AML-193 (cell line): ENCODE measurements around the gene CPA5.
"Not testable (repeated sequence)": the region's sequence is repeated elsewhere in the genome, so short reads cannot be mapped to it uniquely, and the experiment has no call there.

Experiments
- DNase-seq, 2 experiments: peaks; one replicate each; lab custom pipeline; 2025; lab: John Stamatoyannopoulos, UW

The CPA5 gene

GRCh38 chr7:130359276-130359857 lies 14.8 kb downstream of the CPA5 start:
- DNase-seq: no peak

- no peak for DNase-seq
These were observed 15.9 kb downstream of the CPA5 start for GRCh38 chr7:130360518-130360917.

GRCh38 chr7:130361681-130362080 lies 17.1 kb downstream of the CPA5 start:
- no peak for DNase-seq

DNA sequence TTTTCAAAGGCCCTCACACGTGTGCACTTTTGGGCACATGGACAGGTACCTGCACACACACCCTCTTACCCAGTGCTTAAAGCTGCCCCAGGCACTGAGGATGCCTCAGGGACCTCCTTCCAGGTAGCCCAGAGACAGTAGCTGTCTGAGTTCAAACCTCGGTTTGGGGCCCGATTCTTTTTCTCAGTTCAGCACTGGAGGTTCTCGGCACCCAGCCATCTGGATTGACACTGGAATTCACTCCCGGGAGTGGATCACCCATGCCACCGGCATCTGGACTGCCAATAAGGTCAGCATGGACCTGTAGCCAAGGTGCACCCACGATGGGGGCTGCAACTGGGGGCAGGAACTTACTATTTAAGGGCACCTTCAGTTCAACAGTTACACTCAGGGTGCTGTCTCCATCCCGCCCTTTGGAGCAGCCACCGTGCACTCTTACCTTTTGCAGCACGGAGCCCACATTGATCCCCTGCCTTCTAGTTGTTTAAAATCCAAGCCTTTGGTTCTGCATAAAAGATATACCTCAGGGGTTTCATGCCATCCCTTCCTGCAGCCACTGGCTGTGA lies 17.7 kb downstream of the CPA5 start:
- no peak for DNase-seq

DNA sequence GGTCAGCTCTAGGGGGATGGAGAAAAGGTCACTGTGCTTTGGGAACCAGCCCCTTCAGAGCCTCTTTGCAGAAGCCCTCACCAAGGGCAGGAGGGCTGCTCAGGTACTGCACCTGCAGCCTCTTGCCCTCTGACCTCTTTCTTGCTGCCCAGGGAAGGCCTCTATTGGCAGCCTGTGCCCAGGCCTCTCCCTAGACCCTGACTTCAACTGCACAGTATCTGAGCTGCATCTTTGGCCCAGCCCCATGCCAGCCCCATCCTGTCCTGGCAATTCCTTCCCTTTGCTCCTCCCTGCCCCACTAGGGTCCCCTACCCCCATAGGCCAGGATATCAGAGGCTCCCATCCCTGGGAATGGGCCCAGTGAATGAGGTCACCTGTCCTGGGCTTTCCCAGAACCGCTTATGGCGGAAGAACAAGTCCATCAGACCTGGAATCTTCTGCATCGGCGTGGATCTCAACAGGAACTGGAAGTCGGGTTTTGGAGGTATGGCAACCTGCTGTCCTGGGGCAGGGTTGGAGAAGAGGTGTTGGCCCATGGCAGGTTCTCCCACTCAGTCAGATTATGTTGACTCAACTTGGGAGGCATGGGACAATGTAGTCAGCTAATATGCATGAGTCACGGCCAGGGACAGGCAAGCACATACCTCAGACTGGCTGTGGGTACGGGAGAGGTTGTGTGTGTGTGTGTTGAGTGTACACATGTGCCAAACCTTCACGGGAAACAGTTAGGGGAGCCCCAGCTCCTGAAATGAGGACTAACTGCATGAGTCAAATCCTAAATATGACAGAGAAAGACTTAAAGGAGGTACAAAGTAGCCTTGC lies 18.6 kb downstream of the CPA5 start:
- DNase-seq: no peak

GRCh38 chr7:130364451-130364850 lies 19.8 kb downstream of the CPA5 start:
- DNase-seq: no peak

DNA sequence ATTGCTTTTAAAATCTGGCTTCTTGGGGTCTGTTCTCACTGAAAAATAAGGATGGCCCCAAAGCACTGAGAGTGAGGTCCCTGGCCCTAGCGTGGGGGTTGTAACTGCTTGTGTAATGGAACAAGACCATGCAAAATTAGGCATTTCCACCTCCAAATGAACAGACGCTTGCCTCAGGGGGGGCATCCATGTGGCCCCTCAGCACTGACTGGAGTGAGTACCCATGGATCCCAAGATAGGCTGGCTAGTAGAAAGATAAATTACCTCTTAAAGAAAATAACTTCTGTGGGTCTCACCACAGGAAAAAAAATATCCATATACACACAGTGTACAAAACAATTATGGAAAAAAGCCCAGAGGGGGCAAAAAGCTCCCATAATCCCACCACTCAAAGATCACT lies 20.5 kb downstream of the CPA5 start:
- DNase-seq: no peak

DNA sequence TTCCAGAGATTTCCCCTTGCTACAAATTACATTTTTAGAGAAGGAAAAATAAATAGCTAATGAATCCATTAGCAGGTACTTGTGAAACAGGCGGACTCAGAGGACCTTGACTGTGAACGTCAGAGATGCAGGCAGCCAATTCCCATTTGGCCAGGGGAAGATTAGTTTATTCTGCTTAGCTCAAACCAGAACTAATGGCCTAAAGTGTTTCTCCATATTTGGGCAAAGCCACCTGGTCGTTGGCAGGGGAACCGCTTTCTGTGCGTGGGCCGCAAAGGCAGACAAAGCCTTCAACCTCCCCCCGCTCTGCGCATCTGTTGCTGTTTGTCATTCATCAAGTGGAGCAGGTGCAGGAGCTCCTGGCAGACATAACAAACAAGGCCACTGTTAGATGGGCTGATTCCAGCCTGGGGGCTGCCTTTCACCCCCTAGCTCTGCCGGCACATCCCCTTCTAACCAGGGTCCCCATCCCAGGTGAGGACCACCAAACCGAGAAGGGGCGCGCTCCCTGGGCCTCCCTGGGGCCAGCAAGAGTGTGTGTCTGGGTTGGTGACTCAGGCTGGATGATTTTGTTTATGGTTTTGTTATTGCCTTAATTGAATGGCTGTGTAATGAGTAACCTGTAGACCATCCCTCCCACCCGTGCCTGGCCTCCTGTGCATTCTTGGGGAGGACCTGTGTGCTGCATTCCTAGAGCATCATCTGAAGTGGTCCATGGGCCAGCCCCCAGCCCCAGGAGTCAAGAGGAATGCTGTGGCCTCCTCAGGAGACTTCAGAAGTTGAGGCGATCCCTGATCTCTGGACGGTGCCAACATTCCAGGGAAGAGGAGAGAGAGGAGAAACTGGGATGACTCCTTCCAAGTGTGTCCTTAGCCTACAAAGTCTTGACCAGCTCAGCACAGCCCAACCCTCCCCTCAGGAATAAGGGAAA lies 21.2 kb downstream of the CPA5 start:
- DNase-seq: no peak

DNA sequence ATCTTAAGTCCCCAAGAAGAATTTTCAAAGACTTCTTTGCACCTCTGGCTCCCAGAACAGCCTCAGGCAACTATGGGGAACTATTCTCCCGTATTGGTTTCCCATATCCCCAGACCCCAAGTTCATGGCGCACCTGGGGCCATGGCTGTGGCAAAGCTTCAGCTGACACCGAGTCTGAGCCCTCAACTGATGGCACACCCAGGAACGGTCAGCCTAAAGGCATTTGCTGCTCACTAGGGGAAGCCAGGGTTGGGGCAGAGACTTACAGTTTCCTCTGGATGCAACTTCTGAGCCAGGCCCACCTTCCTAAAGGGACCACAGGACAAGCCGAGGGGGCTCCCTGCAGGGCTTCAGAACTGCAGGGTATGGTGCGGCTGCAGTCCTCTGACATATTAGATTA lies 21.9 kb downstream of the CPA5 start:
- no peak for DNase-seq

DNA sequence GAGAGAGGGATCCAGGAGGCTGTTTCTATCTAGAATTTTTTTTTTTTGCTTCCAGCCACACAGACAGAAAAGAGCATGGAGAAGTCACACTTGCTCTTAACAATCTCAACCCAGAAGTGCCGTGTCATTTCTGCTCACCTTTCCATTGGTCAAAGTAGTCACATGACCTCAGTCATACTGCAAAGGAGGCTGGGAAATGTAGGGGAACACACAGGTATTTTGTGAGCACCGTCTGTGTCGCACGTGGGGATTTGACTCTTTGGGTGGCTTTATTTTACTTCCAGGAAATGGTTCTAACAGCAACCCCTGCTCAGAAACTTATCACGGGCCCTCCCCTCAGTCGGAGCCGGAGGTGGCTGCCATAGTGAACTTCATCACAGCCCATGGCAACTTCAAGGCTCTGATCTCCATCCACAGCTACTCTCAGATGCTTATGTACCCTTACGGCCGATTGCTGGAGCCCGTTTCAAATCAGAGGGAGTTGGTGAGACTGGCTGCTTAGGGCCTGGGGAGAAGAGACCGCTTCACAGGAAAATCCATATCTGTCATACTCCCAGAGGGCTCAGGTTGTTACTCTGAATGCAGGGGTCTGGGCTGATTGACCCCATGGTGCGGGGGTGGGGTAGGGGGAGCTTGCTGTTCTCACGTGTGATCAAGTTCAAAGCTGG lies 22.6 kb downstream of the CPA5 start:
- DNase-seq: no peak

GRCh38 chr7:130367836-130368746 lies 23.5 kb downstream of the CPA5 start:
- DNase-seq: no peak

GRCh38 chr7:130369110-130369711 lies 24.6 kb downstream of the CPA5 start:
- peak; percentile 65 for DNase-seq

- no peak for DNase-seq
These were observed 25.4 kb downstream of the CPA5 start for GRCh38 chr7:130369831-130370550.

- no peak for DNase-seq
These were observed 26.4 kb downstream of the CPA5 start for GRCh38 chr7:130371046-130371445.

- DNase-seq: no peak
These were observed 28.0 kb downstream of the CPA5 start for GRCh38 chr7:130372402-130373165.

GRCh38 chr7:130374507-130374906 lies 29.9 kb downstream of the CPA5 start:
- no peak for DNase-seq

DNA sequence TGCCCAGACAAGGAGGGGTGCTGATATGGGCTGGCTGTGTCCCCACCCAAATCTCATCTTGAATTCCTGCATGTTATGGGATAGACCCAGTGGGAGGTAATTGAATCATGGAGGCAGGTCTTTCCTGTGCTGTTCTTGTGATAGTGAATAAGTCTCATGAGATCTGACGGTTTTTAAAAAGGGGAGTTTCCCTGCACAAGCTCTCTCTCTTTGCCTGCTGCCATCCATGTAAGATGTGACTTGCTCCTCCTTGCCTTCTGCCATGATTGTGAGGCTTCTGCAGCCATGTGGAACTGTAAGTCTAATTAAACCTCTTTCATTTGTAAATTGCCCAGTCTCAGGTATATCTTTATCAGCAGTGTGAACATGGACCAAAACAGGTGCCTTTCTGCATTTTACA lies 31.8 kb downstream of the CPA5 start:
- DNase-seq: not testable (repeated sequence)

DNA sequence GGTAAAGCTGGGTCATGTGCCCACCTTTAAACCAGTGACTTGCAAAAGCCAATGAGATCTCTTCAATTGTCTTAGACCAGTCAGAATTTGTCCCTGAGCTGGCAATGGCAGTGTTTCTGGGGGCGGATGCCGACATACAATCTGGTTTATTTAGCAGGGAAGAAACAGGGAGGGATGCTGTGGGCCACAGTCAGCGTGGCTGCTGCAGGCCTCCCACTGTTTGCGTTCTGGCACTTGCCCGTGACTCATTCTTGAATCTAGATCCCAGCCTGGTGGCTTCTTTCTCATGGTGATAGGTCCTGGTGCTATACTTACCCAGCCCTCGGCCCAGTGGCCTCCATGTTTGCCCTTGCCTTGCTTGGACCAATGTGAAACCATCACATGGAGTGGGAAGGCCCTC lies 32.6 kb downstream of the CPA5 start:
- DNase-seq: no peak

- DNase-seq: no peak
These were observed 34.4 kb downstream of the CPA5 start for GRCh38 chr7:130379019-130379418.
